Spleen (tissue), 11 donors: ENCODE data around the gene PRPF19. TPM values are rescaled to one million over a fixed set of nuclear protein-coding genes. Genes with fewer than 3 reads are reported as not detected.

Source experiments
- DNase-seq: peaks from one replicate; pipeline ENCODE4 v3.0.0-alpha.2; 2020
- H3K27ac ChIP-seq, 8 donors: fragments of 200-600 bp; sonication (generic) in 7 of 8; 1 replicate in 4 of 8; 2 replicates in 4 of 8; pipeline versions ENCODE4 v1.5.0 to v1.8.0; 2016 to 2021; ENCODE audit warnings: inconsistent platforms in 4 of 8, mild to moderate bottlenecking in 4 of 8, moderate library complexity in 1 of 8
- H3K27me3 ChIP-seq, 7 donors: fragments of 200-600 bp; sonication (generic) in 6 of 7; replicated peaks in 1 of 7; 1 replicate in 4 of 7; 2 replicates in 3 of 7; pipeline versions ENCODE4 v1.5.0 to v1.8.0; 2016 to 2021; ENCODE audit warnings: inconsistent platforms in 3 of 7, mild to moderate bottlenecking in 1 of 7
- H3K36me3 ChIP-seq, 6 donors: fragments of 200-600 bp; sonication (generic) in 5 of 6; 1 replicate in 4 of 6; 2 replicates in 2 of 6; pipeline versions ENCODE4 v1.5.0 to v1.8.0; 2016 to 2021; ENCODE audit warnings: inconsistent platforms in 2 of 6
- H3K4me1 ChIP-seq, 6 donors: fragments of 200-600 bp; sonication (generic) in 5 of 6; 1 replicate in 3 of 6; 2 replicates in 3 of 6; pipeline versions ENCODE4 v1.5.0 to v1.8.0; 2016 to 2021; ENCODE audit warnings: inconsistent platforms in 3 of 6
- H3K4me3 ChIP-seq, 8 donors: fragments of 200-600 bp; sonication (generic) in 7 of 8; 1 replicate in 4 of 8; 2 replicates in 4 of 8; pipeline versions ENCODE4 v1.5.0 to v1.8.0; 2016 to 2021; ENCODE audit warnings: inconsistent platforms in 4 of 8, mild to moderate bottlenecking in 4 of 8, moderate library complexity in 2 of 8
- H3K9me3 ChIP-seq, 8 donors: fragments of 200-600 bp; sonication (generic) in 7 of 8; 1 replicate in 4 of 8; 2 replicates in 4 of 8; pipeline versions ENCODE4 v1.5.0 to v1.8.0; 2016 to 2021; ENCODE audit warnings: inconsistent platforms in 4 of 8
- POLR2A ChIP-seq, 3 donors: fragments of 450-650 bp; IDR thresholded peaks; one replicate each; pipeline ENCODE4 v1.5.1; 2017; ENCODE audit warnings: antibody characterized with exemption in 3 of 3, mild to moderate bottlenecking in 1 of 3
- POLR2AphosphoS5 ChIP-seq, 3 donors: sonication (generic); formaldehyde crosslinking; IDR thresholded peaks; one replicate each; pipeline ENCODE4 v1.5.1; 2017; ENCODE audit warnings: antibody characterized with exemption in 3 of 3
- WGBS, 5 donors: extraction: QIAGEN DNeasy Blood & Tissue Kit in 3 of 5; methylation state at CpG; one replicate each; pipeline versions ENCODE4 v1.1.5 to v1.1.7; 2013 to 2018; 5-methylcytosine and 5-hydroxymethylcytosine counted together
- intact Hi-C: fragments of 100-400 bp; cut with DNase I; formaldehyde crosslinking; loops from one replicate; pipeline ENCODE4 v1.15.0; 2023; ENCODE audit warnings: low total_unique reads
- polyA plus RNA-seq, 3 donors: library from polyadenylated mRNA; stranded (reverse); fragments of 200-250 nt; gene quantifications; one replicate each; pipeline ENCODE4 v1.2.1, GENCODE V29; 2013
- total RNA-seq, 7 donors: library from RNA; depleted of rRNA in 3 of 7; stranded (reverse); fragments of >200 nt in 3 of 7; fragmentation: NEBNext Ultra II Directional in 4 of 7; extraction: Animal tissue kit (Norgen Biotek cat#: 25700) in 4 of 7; gene quantifications; one replicate each; pipeline versions ENCODE4 v1.1.0 to v1.2.1, GENCODE V29; 2016 to 2021
- TF ChIP-seq, protein P1 (sequence below), 11 experiments: fragments of 200-600 bp in 7 of 11; fragments of 450-650 bp in 4 of 11; sonication (generic) in 4 of 11; IDR thresholded peaks in 8 of 11; conservative IDR thresholded peaks in 3 of 11; 1 replicate in 7 of 11; 2 replicates in 4 of 11; pipeline versions ENCODE4 v1.4.0 to v1.8.0; 2016 to 2021; ENCODE audit warnings: antibody characterized with exemption in 11 of 11, inconsistent platforms in 4 of 11, mild to moderate bottlenecking in 1 of 11
- donor health status: healthy with polysubstance abuse.
- donor health status: DM: no; HTN: no; CAD: no; lungs with moderate emphysema.
- donor health status: DM: no; HTN: no; CAD: no.
- donor health status: Bipolar disorder and iron deficiency.
- donor health status: healthy.
- donor health status: DM: no; HTN: no; CAD: no.
- donor health status: DM: yes; HTN: yes; CAD: no.

Gene PRPF19
- total and polyA plus RNA-seq, 10 donors, result 58.7 to 81.1 (median 70.1) TPM

GRCh38 chr11:60862171-60862570 is 44.2 kb downstream of the PRPF19 start:
- intact Hi-C loops, result no loop called here
- H3K36me3 ChIP-seq, result no peaks in the 10 kb centered on the region
- H3K4me3 ChIP-seq, result no peak overlapping the region
- TF ChIP-seq POLR2A (IDR thresholded peaks at IDR 0.05) (no peak), POLR2AphosphoS5 (IDR thresholded peaks at IDR 0.05) (no peak)
- peaks cover 0 to 7% (median 0%) of the 10 kb centered on the region in 7 donors for H3K27me3 ChIP-seq
- peak; percentile 45 for DNase-seq
- H3K4me1 ChIP-seq, result peaks cover 0 to 12% (median 2%) of the 10 kb centered on the region in 6 donors
- no peak overlapping the region for H3K27ac ChIP-seq
- 87 to 95% (median 92%) methylated on average over 9 of the region's 9 CpGs for WGBS, 5 donors
- H3K9me3 ChIP-seq, result no peaks in the 10 kb centered on the region

DNA sequence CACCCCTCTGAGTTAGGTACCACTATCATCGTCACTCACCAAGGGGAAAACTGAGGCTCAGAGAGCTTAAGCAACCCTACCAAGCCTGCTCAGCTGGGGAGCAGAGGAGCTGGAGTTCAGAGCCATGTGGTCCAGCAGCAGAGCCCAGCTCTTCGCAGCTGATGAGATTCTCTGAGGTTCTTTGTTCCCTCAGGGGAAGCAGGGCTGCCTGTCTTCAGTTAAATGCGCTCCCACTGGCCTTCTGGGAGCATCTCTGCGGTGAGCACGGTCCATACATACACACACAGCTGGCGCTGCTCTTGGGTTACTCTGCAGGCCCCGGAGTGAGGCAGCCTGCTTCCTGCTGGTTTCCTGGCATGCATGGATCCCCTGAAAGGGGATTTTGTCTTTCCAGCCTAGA is 45.4 kb downstream of the PRPF19 start:
- 25 to 36% (median 31%) methylated on average over 6 to 7 of the region's 7 CpGs for WGBS, 5 donors
- no peak overlapping the region for H3K4me3 ChIP-seq
- peaks cover 0 to 12% (median 4%) of the 10 kb centered on the region in 6 donors for H3K4me1 ChIP-seq
- peak; percentile 42 for DNase-seq
- H3K27ac ChIP-seq, result no peak overlapping the region
- peaks cover 0 to 7% (median 0%) of the 10 kb centered on the region in 7 donors for H3K27me3 ChIP-seq
- TF ChIP-seq, protein P1, sequence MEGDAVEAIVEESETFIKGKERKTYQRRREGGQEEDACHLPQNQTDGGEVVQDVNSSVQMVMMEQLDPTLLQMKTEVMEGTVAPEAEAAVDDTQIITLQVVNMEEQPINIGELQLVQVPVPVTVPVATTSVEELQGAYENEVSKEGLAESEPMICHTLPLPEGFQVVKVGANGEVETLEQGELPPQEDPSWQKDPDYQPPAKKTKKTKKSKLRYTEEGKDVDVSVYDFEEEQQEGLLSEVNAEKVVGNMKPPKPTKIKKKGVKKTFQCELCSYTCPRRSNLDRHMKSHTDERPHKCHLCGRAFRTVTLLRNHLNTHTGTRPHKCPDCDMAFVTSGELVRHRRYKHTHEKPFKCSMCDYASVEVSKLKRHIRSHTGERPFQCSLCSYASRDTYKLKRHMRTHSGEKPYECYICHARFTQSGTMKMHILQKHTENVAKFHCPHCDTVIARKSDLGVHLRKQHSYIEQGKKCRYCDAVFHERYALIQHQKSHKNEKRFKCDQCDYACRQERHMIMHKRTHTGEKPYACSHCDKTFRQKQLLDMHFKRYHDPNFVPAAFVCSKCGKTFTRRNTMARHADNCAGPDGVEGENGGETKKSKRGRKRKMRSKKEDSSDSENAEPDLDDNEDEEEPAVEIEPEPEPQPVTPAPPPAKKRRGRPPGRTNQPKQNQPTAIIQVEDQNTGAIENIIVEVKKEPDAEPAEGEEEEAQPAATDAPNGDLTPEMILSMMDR (IDR thresholded peaks at IDR 0.05 in 8 of 11, conservative IDR thresholded peaks at IDR 0.05 in 3 of 11), result no peak
- TF ChIP-seq POLR2AphosphoS5 (IDR thresholded peaks at IDR 0.05) (no peak), POLR2A (IDR thresholded peaks at IDR 0.05) (no peak)
- no peaks in the 10 kb centered on the region for H3K9me3 ChIP-seq
- no peaks in the 10 kb centered on the region for H3K36me3 ChIP-seq
- intact Hi-C loops, result no loop called here

DNA sequence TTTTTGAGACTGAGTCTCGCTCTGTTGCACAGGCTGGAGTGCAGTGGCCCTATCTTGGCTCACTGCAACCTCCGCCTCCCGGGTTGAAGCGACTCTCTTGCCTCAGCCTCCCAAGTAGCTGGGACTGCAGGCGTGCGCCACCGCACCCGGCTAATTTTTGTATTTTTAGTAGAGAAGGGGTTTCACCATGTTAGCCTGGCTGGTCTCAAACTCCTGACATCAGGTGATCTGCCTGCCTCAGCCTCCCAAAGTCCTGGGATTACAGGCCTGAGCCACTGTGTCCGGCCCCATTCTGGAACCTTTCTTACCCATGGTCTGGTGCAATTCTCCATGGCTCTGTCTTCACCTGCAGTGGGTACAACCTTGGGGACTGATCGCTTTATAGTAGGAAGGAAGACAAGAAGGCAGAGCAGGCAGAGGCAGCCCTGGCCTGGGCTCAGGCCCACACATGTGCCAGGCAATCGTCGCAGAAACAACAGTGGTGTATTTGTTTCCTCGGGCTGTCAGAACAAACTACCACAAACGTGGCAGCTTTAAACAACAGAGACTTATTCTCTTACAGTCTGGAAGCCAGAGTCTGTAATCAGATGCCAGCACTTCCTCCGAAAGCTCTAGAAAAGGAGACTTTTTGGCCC is 46.7 kb downstream of the PRPF19 start:
- intact Hi-C loops, result no loop called here
- peak; percentile 21 for DNase-seq

DNA sequence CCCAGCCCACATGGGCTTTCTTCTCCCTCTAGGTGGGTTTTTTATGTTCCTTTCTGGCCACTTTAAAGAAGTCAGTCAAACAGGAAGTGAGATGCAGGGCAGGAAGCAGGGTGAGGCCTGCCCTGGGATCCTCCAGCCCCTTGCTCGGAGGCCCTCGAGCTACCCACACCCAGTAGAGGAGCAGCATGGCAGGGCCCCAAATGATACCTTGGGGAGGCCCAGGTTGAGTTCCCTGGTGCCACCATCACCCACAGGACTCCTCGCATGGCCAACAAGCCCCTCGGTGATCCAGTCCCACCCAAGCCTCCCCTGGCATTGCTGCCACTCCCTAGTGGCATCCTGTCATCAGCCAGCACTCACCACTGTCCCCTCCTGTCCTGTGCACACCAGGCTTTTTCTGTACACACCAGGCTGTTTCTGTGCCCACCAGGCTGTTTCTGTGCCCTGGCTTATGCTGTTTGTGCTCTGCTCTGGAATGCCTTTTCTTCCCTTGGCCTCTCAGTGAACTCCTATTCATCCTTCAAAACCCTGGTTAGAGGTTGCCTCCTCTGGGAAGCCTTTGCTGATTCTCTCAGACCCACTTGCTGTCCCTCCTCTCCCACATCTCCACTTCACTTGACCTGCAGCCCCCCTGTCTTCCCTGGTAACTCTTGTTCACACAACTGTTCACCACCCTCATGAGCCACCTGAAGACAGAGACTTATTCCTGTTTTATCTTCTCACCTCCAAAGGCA is 47.5 kb downstream of the PRPF19 start:
- WGBS, 5 donors, result 29 to 46% (median 42%) methylated on average over 4 of the region's 4 CpGs
- H3K4me1 ChIP-seq, result peaks cover 0 to 12% (median 4%) of the 10 kb centered on the region in 6 donors
- H3K27ac ChIP-seq, result no peak overlapping the region
- DNase-seq, result peak; percentile 52
- H3K27me3 ChIP-seq, result peaks cover 0 to 7% (median 0%) of the 10 kb centered on the region in 7 donors
- H3K36me3 ChIP-seq, result no peaks in the 10 kb centered on the region
- TF ChIP-seq POLR2AphosphoS5 (IDR thresholded peaks at IDR 0.05) (no peak), POLR2A (IDR thresholded peaks at IDR 0.05) (no peak)
- TF ChIP-seq, protein P1 (IDR thresholded peaks at IDR 0.05 in 8 of 11, conservative IDR thresholded peaks at IDR 0.05 in 3 of 11), result no peak
- H3K9me3 ChIP-seq, result no peaks in the 10 kb centered on the region
- no peak overlapping the region for H3K4me3 ChIP-seq
- intact Hi-C loops, result no loop called here

More for the DNA sequence above, 46.7 kb downstream of the PRPF19 start:
- no peaks in the 10 kb centered on the region for H3K36me3 ChIP-seq
- 83 to 89% (median 85%) methylated on average over 15 of the region's 15 CpGs for WGBS, 5 donors
- no peak overlapping the region for H3K27ac ChIP-seq
- no peak overlapping the region for H3K4me3 ChIP-seq
- TF ChIP-seq POLR2A (IDR thresholded peaks at IDR 0.05), result no peak
- TF ChIP-seq, protein P1 (IDR thresholded peaks at IDR 0.05 in 8 of 11, conservative IDR thresholded peaks at IDR 0.05 in 3 of 11), result no peak
- no peak for TF ChIP-seq POLR2AphosphoS5 (IDR thresholded peaks at IDR 0.05)
- H3K9me3 ChIP-seq, result no peaks in the 10 kb centered on the region
- peaks cover 0 to 12% (median 4%) of the 10 kb centered on the region in 6 donors for H3K4me1 ChIP-seq
- peaks cover 0 to 7% (median 0%) of the 10 kb centered on the region in 7 donors for H3K27me3 ChIP-seq
